AG10803 (cell line): ENCODE data around the gene CYFIP2.

Experiments used
- DNase-seq: peaks from one replicate; pipeline ENCODE4 v3.0.0; 2010; ENCODE audit warnings: low read depth
- H3K4me3 ChIP-seq: 2 replicates; pipeline ENCODE4 v1.5.1; 2011; ENCODE audit warnings: mild to moderate bottlenecking, low read length, control low read depth
- TF ChIP-seq, protein P1 (sequence below): conservative IDR thresholded peaks from 2 replicates; pipeline ENCODE4 v1.5.1; 2011; ENCODE audit warnings: mild to moderate bottlenecking, low read length, control low read depth, inconsistent platforms

CYFIP2 gene

DNA sequence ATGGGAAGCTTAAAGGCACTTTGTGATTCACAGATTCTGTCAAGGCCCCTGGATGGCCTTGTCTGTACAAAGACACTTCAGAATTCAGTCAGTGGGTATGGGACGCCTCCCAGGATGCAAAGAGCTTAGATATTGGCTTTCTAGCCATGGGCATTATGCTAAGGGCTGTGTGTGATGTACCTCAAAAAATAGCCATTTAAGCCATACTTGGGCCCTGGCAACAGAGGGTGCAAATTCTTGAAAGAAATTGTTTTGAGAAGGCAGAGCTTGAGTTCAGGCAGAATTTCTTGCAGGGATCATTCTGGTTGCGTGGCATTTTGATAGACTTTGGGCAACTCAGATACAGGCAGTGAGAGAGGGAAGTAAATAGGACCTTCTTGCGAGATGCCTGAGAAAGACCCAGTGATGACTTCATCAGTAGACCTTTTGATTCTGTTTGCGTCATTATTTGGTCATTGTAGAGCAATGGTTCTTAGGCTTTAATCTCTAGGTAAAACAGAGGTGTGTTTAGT is 3.9 kb downstream of the CYFIP2 start:
- DNase-seq: no peak
- H3K4me3 ChIP-seq: no peak overlapping the region

DNA sequence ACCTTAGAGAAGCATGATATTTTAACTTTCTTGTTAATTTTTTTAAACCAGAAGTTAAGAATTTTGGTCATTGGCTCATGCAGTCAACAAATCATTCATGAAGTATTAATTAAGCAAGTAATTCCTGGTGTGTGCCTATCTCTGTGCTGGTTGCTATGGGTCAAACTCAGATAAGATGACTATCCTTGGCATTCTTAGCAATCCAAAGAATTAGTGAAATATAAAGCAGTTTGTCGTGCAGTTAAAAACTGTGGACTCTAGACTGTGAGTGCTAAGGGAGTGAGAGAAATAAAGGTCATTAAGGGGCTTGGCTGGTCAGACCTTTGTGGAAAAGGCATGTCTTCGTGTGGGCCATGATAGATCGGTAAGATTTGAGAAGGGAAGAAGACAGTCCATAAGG is 4.8 kb downstream of the CYFIP2 start:
- no peak overlapping the region for H3K4me3 ChIP-seq
- no peak for DNase-seq
- TF ChIP-seq, protein P1, sequence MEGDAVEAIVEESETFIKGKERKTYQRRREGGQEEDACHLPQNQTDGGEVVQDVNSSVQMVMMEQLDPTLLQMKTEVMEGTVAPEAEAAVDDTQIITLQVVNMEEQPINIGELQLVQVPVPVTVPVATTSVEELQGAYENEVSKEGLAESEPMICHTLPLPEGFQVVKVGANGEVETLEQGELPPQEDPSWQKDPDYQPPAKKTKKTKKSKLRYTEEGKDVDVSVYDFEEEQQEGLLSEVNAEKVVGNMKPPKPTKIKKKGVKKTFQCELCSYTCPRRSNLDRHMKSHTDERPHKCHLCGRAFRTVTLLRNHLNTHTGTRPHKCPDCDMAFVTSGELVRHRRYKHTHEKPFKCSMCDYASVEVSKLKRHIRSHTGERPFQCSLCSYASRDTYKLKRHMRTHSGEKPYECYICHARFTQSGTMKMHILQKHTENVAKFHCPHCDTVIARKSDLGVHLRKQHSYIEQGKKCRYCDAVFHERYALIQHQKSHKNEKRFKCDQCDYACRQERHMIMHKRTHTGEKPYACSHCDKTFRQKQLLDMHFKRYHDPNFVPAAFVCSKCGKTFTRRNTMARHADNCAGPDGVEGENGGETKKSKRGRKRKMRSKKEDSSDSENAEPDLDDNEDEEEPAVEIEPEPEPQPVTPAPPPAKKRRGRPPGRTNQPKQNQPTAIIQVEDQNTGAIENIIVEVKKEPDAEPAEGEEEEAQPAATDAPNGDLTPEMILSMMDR: no peak

More for the DNA sequence above, 3.9 kb downstream of the CYFIP2 start:
- TF ChIP-seq, protein P1: no peak

DNA sequence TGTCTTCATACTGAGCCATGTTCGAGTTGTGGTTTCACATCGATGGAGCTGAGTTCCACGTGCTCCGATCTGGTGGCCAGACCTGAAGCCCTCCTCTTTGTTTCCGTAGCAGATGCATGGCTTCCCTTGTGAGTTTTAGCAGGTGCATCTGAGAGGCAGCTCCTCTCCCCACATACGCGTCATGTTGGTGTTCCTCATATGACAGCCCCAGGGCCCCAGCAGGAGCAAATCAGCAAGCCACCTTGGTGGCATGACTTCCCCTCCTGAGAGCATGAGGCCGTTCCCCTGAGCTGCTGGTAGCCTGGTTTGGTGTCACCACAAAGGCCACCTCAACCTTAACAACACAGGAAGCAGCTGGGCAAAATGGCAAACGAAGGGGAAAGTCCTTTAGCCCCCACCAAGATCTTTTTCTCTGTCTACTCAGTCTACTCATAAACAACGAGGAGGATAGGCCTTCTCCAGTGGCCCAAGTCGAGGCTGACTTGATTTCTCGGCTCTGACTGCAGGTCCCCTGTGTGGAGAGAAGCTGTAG is 5.9 kb downstream of the CYFIP2 start:
- H3K4me3 ChIP-seq: no peak overlapping the region
- TF ChIP-seq, protein P1: no peak
- DNase-seq: no peak

DNA sequence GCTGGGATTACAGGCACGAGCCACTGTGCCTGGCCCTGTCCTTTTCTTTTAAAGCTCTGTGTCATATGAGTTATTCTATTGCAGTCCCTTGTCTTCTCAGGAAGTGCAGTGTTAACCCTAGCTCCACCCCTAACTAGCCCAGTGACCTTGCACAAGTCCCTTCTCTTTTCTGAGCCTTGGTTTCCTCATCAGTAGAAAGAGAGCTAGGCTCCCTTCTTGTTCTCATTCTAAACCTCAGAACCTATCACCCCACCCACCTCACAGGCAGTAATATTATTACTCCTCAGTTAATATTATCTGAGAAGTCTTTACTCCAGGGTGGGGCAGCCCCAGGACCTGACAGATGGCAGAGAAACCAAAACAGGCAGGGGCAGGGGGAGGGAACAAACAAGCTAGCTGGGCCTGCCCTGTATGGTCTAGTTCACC is 7.2 kb downstream of the CYFIP2 start:
- H3K4me3 ChIP-seq: no peak overlapping the region
- TF ChIP-seq, protein P1: no peak
- DNase-seq: no peak

DNA sequence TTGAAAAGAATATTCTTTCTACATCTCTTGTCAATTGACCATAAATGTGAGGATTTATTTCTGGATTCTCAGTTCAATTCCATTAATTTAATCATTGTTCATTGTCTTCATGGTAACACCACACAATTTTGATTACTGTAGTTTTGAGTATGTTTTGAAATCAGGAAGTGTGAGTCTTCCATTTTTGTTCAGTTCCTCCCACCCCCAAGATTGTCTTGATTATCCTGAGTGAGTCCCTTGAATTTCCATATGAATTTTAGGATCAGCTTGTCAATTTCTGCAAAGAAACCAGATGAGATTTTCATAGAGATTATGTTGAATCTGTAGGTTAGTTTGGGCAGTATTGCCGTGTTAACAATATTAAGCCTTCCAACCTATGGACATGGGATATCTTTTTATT is 9.5 kb downstream of the CYFIP2 start:
- TF ChIP-seq, protein P1: no peak
- no peak overlapping the region for H3K4me3 ChIP-seq

DNA sequence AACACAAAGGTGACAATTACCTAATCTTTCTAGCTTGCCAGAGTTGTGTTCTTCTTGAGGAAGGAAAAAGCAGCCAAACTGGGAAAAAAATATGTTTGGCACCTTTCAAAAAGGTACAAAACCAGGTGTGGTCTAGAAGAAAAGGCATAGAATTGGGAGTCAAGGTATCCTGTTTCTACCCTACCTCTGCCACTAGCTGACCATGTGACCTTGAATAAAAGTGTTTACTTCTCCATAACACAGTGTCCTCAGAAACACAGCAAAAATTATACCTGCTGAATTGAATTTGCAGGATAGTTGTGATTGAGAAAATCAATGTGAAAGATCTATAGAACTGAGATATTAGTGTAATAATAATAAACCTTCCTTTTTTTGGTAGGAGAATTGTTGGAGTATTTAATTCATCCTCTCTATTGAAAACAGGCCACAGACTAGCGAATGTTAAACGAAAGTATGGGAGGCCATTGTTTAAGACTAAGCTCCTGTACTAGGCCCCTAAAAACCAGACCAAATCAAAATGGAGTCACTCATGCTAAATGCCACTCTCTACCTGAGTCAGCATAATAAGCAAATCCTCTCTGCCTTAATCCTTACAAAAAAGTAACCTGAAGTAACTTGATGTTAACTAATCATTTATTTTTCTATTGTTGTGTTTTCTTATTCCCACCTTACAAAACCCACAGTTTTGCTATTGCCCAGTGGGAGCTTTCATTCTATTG is 12.6 kb downstream of the CYFIP2 start:
- DNase-seq: no peak
- H3K4me3 ChIP-seq: no peak overlapping the region
- TF ChIP-seq, protein P1: no peak

More for the DNA sequence above, 9.5 kb downstream of the CYFIP2 start:
- no peak for DNase-seq
